Measurements from ENCODE around the gene CCZ1B.
"Not testable (repeated sequence)": the region's sequence is repeated elsewhere in the genome, so short reads cannot be mapped to it uniquely, and the experiment has no call there.

CCZ1B gene

GRCh38 chr7:6825236-6826125 lies 594 bp downstream of the CCZ1B start:
- Mint-ChIP-seq H3K4me1 (peaks cover 11% of the 10 kb centered on the region), H3K4me3 (peak overlapping the region; percentile 91), H3K27ac (ENCODE audit: low read depth) (peak overlapping the region; percentile 89), H3K36me3 (ENCODE audit: insufficient read depth) (peaks cover 18% of the 10 kb centered on the region)
- H3K9me3 Mint-ChIP-seq; DNase-seq (ENCODE audit: low spot score in 2 of 2); H3K27me3 Mint-ChIP-seq: not testable (repeated sequence)
- peak; percentile 78 for ATAC-seq (replicated peaks; ENCODE audit: extremely low read depth, poor library complexity, severe bottlenecking)

- not testable (repeated sequence) for H3K4me3 Mint-ChIP-seq; H3K27ac Mint-ChIP-seq (ENCODE audit: low read depth); DNase-seq (ENCODE audit: low spot score in 2 of 2); H3K9me3 Mint-ChIP-seq; H3K27me3 Mint-ChIP-seq; ATAC-seq (replicated peaks; ENCODE audit: extremely low read depth, poor library complexity, severe bottlenecking)
- Mint-ChIP-seq H3K36me3 (ENCODE audit: insufficient read depth) (peaks cover 39% of the 10 kb centered on the region), H3K4me1 (peaks cover 11% of the 10 kb centered on the region)
Observed at GRCh38 chr7:6821622-6822021, 4.5 kb downstream of the CCZ1B start.

GRCh38 chr7:6815470-6815869 lies 10.6 kb downstream of the CCZ1B start:
- H3K36me3 Mint-ChIP-seq (ENCODE audit: insufficient read depth) = peaks cover 37% of the 10 kb centered on the region
- not testable (repeated sequence) for DNase-seq (ENCODE audit: low spot score in 2 of 2); H3K27me3 Mint-ChIP-seq; H3K4me3 Mint-ChIP-seq; H3K4me1 Mint-ChIP-seq; H3K9me3 Mint-ChIP-seq; H3K27ac Mint-ChIP-seq (ENCODE audit: low read depth); ATAC-seq (replicated peaks; ENCODE audit: extremely low read depth, poor library complexity, severe bottlenecking)

- not testable (repeated sequence) for H3K9me3 Mint-ChIP-seq; H3K4me1 Mint-ChIP-seq; H3K27me3 Mint-ChIP-seq; H3K27ac Mint-ChIP-seq (ENCODE audit: low read depth); ATAC-seq (replicated peaks; ENCODE audit: extremely low read depth, poor library complexity, severe bottlenecking); H3K4me3 Mint-ChIP-seq; DNase-seq (ENCODE audit: low spot score in 2 of 2)
- peaks cover 28% of the 10 kb centered on the region for H3K36me3 Mint-ChIP-seq (ENCODE audit: insufficient read depth)
Observed at GRCh38 chr7:6813011-6813410, 13.1 kb downstream of the CCZ1B start.

GRCh38 chr7:6807959-6808358 lies 18.1 kb downstream of the CCZ1B start:
- H3K4me3 Mint-ChIP-seq; H3K36me3 Mint-ChIP-seq (ENCODE audit: insufficient read depth); ATAC-seq (replicated peaks; ENCODE audit: extremely low read depth, poor library complexity, severe bottlenecking); H3K27me3 Mint-ChIP-seq; H3K27ac Mint-ChIP-seq (ENCODE audit: low read depth); DNase-seq (ENCODE audit: low spot score in 2 of 2); H3K9me3 Mint-ChIP-seq; H3K4me1 Mint-ChIP-seq: not testable (repeated sequence)

GRCh38 chr7:6807393-6807918 lies 18.6 kb downstream of the CCZ1B start:
- not testable (repeated sequence) for DNase-seq (ENCODE audit: low spot score in 2 of 2); ATAC-seq (replicated peaks; ENCODE audit: extremely low read depth, poor library complexity, severe bottlenecking); H3K27me3 Mint-ChIP-seq; H3K4me3 Mint-ChIP-seq; H3K9me3 Mint-ChIP-seq; H3K4me1 Mint-ChIP-seq; H3K27ac Mint-ChIP-seq (ENCODE audit: low read depth); H3K36me3 Mint-ChIP-seq (ENCODE audit: insufficient read depth)

- ATAC-seq (replicated peaks; ENCODE audit: extremely low read depth, poor library complexity, severe bottlenecking); H3K4me1 Mint-ChIP-seq; H3K36me3 Mint-ChIP-seq (ENCODE audit: insufficient read depth); DNase-seq (ENCODE audit: low spot score in 2 of 2); H3K4me3 Mint-ChIP-seq; H3K27me3 Mint-ChIP-seq; H3K9me3 Mint-ChIP-seq; H3K27ac Mint-ChIP-seq (ENCODE audit: low read depth): not testable (repeated sequence)
Observed at GRCh38 chr7:6800331-6800730, 25.7 kb downstream of the CCZ1B start.

- not testable (repeated sequence) for H3K4me1 Mint-ChIP-seq; H3K27me3 Mint-ChIP-seq; H3K4me3 Mint-ChIP-seq; ATAC-seq (replicated peaks; ENCODE audit: extremely low read depth, poor library complexity, severe bottlenecking); H3K27ac Mint-ChIP-seq (ENCODE audit: low read depth); H3K9me3 Mint-ChIP-seq; DNase-seq (ENCODE audit: low spot score in 2 of 2); H3K36me3 Mint-ChIP-seq (ENCODE audit: insufficient read depth)
Observed at GRCh38 chr7:6799887-6800286, 26.2 kb downstream of the CCZ1B start.

GRCh38 chr7:6798047-6798446 lies 28.0 kb downstream of the CCZ1B start:
- not testable (repeated sequence) for H3K4me1 Mint-ChIP-seq; H3K9me3 Mint-ChIP-seq; H3K27me3 Mint-ChIP-seq; H3K36me3 Mint-ChIP-seq (ENCODE audit: insufficient read depth); H3K27ac Mint-ChIP-seq (ENCODE audit: low read depth); ATAC-seq (replicated peaks; ENCODE audit: extremely low read depth, poor library complexity, severe bottlenecking); H3K4me3 Mint-ChIP-seq; DNase-seq (ENCODE audit: low spot score in 2 of 2)

- H3K4me1 Mint-ChIP-seq; H3K4me3 Mint-ChIP-seq; H3K27ac Mint-ChIP-seq (ENCODE audit: low read depth); ATAC-seq (replicated peaks; ENCODE audit: extremely low read depth, poor library complexity, severe bottlenecking); H3K36me3 Mint-ChIP-seq (ENCODE audit: insufficient read depth); DNase-seq (ENCODE audit: low spot score in 2 of 2); H3K27me3 Mint-ChIP-seq; H3K9me3 Mint-ChIP-seq: not testable (repeated sequence)
Observed at GRCh38 chr7:6797218-6797617, 28.9 kb downstream of the CCZ1B start.

- not testable (repeated sequence) for H3K36me3 Mint-ChIP-seq (ENCODE audit: insufficient read depth); ATAC-seq (replicated peaks; ENCODE audit: extremely low read depth, poor library complexity, severe bottlenecking); H3K27me3 Mint-ChIP-seq; H3K4me1 Mint-ChIP-seq; DNase-seq (ENCODE audit: low spot score in 2 of 2); H3K4me3 Mint-ChIP-seq; H3K27ac Mint-ChIP-seq (ENCODE audit: low read depth); H3K9me3 Mint-ChIP-seq
Observed at GRCh38 chr7:6794276-6794675, 31.8 kb downstream of the CCZ1B start.

- not testable (repeated sequence) for H3K27ac Mint-ChIP-seq (ENCODE audit: low read depth); H3K36me3 Mint-ChIP-seq (ENCODE audit: insufficient read depth)
Observed at GRCh38 chr7:6792113-6792872, 33.8 kb downstream of the CCZ1B start.

GRCh38 chr7:6789353-6789752 lies 36.7 kb downstream of the CCZ1B start:
- not testable (repeated sequence) for H3K27me3 Mint-ChIP-seq; H3K9me3 Mint-ChIP-seq; DNase-seq (ENCODE audit: low spot score in 2 of 2); H3K36me3 Mint-ChIP-seq (ENCODE audit: insufficient read depth); H3K27ac Mint-ChIP-seq (ENCODE audit: low read depth); H3K4me1 Mint-ChIP-seq; H3K4me3 Mint-ChIP-seq
- ATAC-seq (replicated peaks; ENCODE audit: extremely low read depth, poor library complexity, severe bottlenecking) = peak; percentile 95

More at GRCh38 chr7:6792113-6792872, 33.8 kb downstream of the CCZ1B start:
- H3K27me3 Mint-ChIP-seq; H3K9me3 Mint-ChIP-seq; DNase-seq (ENCODE audit: low spot score in 2 of 2); H3K4me3 Mint-ChIP-seq; H3K4me1 Mint-ChIP-seq; ATAC-seq (replicated peaks; ENCODE audit: extremely low read depth, poor library complexity, severe bottlenecking): not testable (repeated sequence)

All from central memory CD8-positive, alpha-beta T cell (primary cell).